Loucy (cell line): ENCODE results near the gene TXNIP.

Source experiments
- H2AFZ ChIP-seq: fragments of 200-600 bp; sonication (generic); 2 replicates; pipeline ENCODE4 v1.6.0; 2016; ENCODE audit warnings: antibody characterized with exemption, mild to moderate bottlenecking, low read length, moderate library complexity
- H3F3A ChIP-seq: fragments of 200-600 bp; 2 replicates; pipeline ENCODE4 v1.6.0; 2016; ENCODE audit warnings: antibody characterized with exemption, low read depth, mild to moderate bottlenecking
- H3K27me3 ChIP-seq: fragments of 200-600 bp; sonication (generic); 2 replicates; pipeline ENCODE4 v1.6.1; 2014; ENCODE audit warnings: low read length, mild to moderate bottlenecking; ENCODE audit not compliant: insufficient read depth, poor library complexity, severe bottlenecking
- H3K36me3 ChIP-seq: fragments of 200-600 bp; sonication (generic); 2 replicates; pipeline ENCODE4 v1.6.1; 2016; ENCODE audit warnings: low read length; ENCODE audit not compliant: insufficient read depth
- H3K4me1 ChIP-seq: fragments of 200-600 bp; sonication (generic); 2 replicates; pipeline ENCODE4 v1.5.1; 2014; ENCODE audit warnings: low read length, mild to moderate bottlenecking; ENCODE audit not compliant: insufficient read depth, poor library complexity, severe bottlenecking
- H3K4me2 ChIP-seq: fragments of 200-600 bp; sonication (generic); 2 replicates; pipeline ENCODE4 v1.6.0; 2014; ENCODE audit warnings: antibody characterized with exemption, low read length, low read depth, mild to moderate bottlenecking; ENCODE audit not compliant: poor library complexity, severe bottlenecking
- H3K4me3 ChIP-seq: fragments of 200-600 bp; sonication (generic); 2 replicates; pipeline ENCODE4 v1.5.1; 2014; ENCODE audit warnings: low read length, mild to moderate bottlenecking, mixed read lengths; ENCODE audit not compliant: poor library complexity, severe bottlenecking
- H3K79me2 ChIP-seq: fragments of 200-600 bp; sonication (generic); 2 replicates; pipeline ENCODE4 v1.6.1; 2014; ENCODE audit warnings: low read length; ENCODE audit not compliant: insufficient read depth
- H3K9ac ChIP-seq: fragments of 200-600 bp; sonication (generic); 2 replicates; pipeline ENCODE4 v1.6.0; 2014; ENCODE audit warnings: mild to moderate bottlenecking, low read depth, low read length, moderate library complexity; ENCODE audit not compliant: poor library complexity, severe bottlenecking
- H3K9me2 ChIP-seq: fragments of 200-600 bp; sonication (generic); replicated peaks from 2 replicates; pipeline ENCODE4 v1.6.1; 2016; ENCODE audit warnings: low read depth, low read length, mixed read lengths
- H3K9me3 ChIP-seq: fragments of 200-600 bp; sonication (generic); 2 replicates; pipeline ENCODE4 v1.6.1; 2014; ENCODE audit warnings: mild to moderate bottlenecking, antibody characterized with exemption, low read length, low read depth; ENCODE audit not compliant: insufficient read depth
- H4K20me1 ChIP-seq: fragments of 200-600 bp; sonication (generic); 2 replicates; pipeline ENCODE4 v1.6.0; 2014; ENCODE audit warnings: antibody characterized with exemption, low read length, mild to moderate bottlenecking; ENCODE audit not compliant: insufficient read depth, poor library complexity, severe bottlenecking
- CTCF ChIP-seq: fragments of 200-600 bp; sonication (generic); conservative IDR thresholded peaks from 2 replicates; pipeline ENCODE4 v1.5.1; 2014; ENCODE audit warnings: mild to moderate bottlenecking, antibody characterized with exemption, low read length
- EZH2phosphoT487 ChIP-seq: fragments of 200-600 bp; IDR thresholded peaks from 2 replicates; pipeline ENCODE4 v1.6.1; 2018; ENCODE audit warnings: antibody characterized with exemption, mild to moderate bottlenecking, moderate library complexity, borderline replicate concordance

Gene TXNIP

GRCh38 chr1:145960468-145961108, 35.8 kb downstream of the TXNIP start:
- 0 out of 2 replicates have a peak, but pooled peaks cover 8% of the 10 kb centered on the region for H3F3A ChIP-seq
- H3K4me1 ChIP-seq = peaks cover 58% of the 10 kb centered on the region
- H2AFZ ChIP-seq = peak overlapping the region; percentile 87
- H3K9me2 ChIP-seq = no peaks in the 10 kb centered on the region
- peak overlapping the region; percentile 83 for H3K4me2 ChIP-seq
- peaks cover 59% of the 10 kb centered on the region for H3K79me2 ChIP-seq
- H3K9ac ChIP-seq = peak overlapping the region; percentile 86
- no peaks in the 10 kb centered on the region for H3K36me3 ChIP-seq
- TF ChIP-seq CTCF (no peak), EZH2phosphoT487 (no peak)
- H4K20me1 ChIP-seq = peaks cover 7% of the 10 kb centered on the region
- no peaks in the 10 kb centered on the region for H3K9me3 ChIP-seq
- H3K27me3 ChIP-seq = no peaks in the 10 kb centered on the region
- peak overlapping the region; percentile 79 for H3K4me3 ChIP-seq

- Histone ChIP-seq H3K9me3 (no peaks in the 10 kb centered on the region), H3K27me3 (no peaks in the 10 kb centered on the region), H3F3A (0 out of 2 replicates have a peak, but pooled peaks cover 8% of the 10 kb centered on the region), H4K20me1 (peaks cover 7% of the 10 kb centered on the region), H3K4me2 (peak overlapping the region; percentile 83), H2AFZ (peak overlapping the region; percentile 87), H3K36me3 (no peaks in the 10 kb centered on the region), H3K4me3 (peak overlapping the region; percentile 79), H3K9ac (peak overlapping the region; percentile 86), H3K79me2 (peaks cover 59% of the 10 kb centered on the region), H3K9me2 (no peaks in the 10 kb centered on the region), H3K4me1 (peaks cover 61% of the 10 kb centered on the region)
- TF ChIP-seq EZH2phosphoT487 = no peak
- no peak for TF ChIP-seq CTCF
Measured at GRCh38 chr1:145959957-145960467, 36.4 kb downstream of the TXNIP start.

GRCh38 chr1:145959333-145959732, 37.0 kb downstream of the TXNIP start:
- Histone ChIP-seq H3K4me1 (peaks cover 68% of the 10 kb centered on the region), H3K9ac (peak overlapping the region; percentile 86), H3K4me3 (peak overlapping the region; percentile 79), H2AFZ (no peak overlapping the region), H3K27me3 (no peaks in the 10 kb centered on the region), H3K9me2 (no peaks in the 10 kb centered on the region), H3K9me3 (no peaks in the 10 kb centered on the region), H4K20me1 (peaks cover 13% of the 10 kb centered on the region), H3K36me3 (no peaks in the 10 kb centered on the region), H3K79me2 (peaks cover 64% of the 10 kb centered on the region), H3K4me2 (peak overlapping the region; percentile 83), H3F3A (0 out of 2 replicates have a peak, but pooled peaks cover 8% of the 10 kb centered on the region)
- no peak for TF ChIP-seq CTCF
- no peak for TF ChIP-seq EZH2phosphoT487
